ENCODE results near the gene COL20A1. TPM values are rescaled to one million over a fixed set of nuclear protein-coding genes. Genes with fewer than 3 reads are reported as not detected.
A peak's percentile ranks its signal among the peaks of the same experiment; 100 is the strongest.

COL20A1 gene
- total and polyA plus RNA-seq, 12 donors = 0.26 to 0.30 TPM; not detected in 10

GRCh38 chr20:63325554-63326313 is 32.7 kb downstream of the COL20A1 start:
- DNase-seq (peak in 1 of 2 donors; percentile 7), ATAC-seq (no peak)
- Histone ChIP-seq H3K4me1 (peaks cover 0 to 8% (median 0%) of the 10 kb centered on the region in 9 donors), H3K27ac (no peak overlapping the region), H3K9me3 (peaks cover 0 to 11% (median 0%) of the 10 kb centered on the region in 11 donors), H3K36me3 (no peaks in the 10 kb centered on the region), H3K27me3 (peaks cover 0 to 27% (median 15%) of the 10 kb centered on the region in 7 donors), H3K4me3 (no peak overlapping the region)
- 91 to 93% methylated on average over 7 to 8 of the region's 8 CpGs for WGBS, 2 donors
- intact Hi-C loops (cut with DNase I) = loop anchor here in 1 of 10 donors (5.0 kb wide), 1 partner anchor 292 kb away; no protein-coding TSS in a partner anchor
- no peak for TF ChIP-seq CTCF (IDR thresholded peaks at IDR 0.05)

- no peak overlapping the region for H3K4me3 ChIP-seq
- H3K4me1 ChIP-seq = peaks cover 0 to 4% (median 0%) of the 10 kb centered on the region in 9 donors
- ATAC-seq (no peak), DNase-seq (no peak)
- peak overlapping the region in 3 of 10 donors; percentile 33 to 58 (median 47) for H3K27ac ChIP-seq
- TF ChIP-seq CTCF (IDR thresholded peaks at IDR 0.05) = no peak
- WGBS, 2 donors = 86 to 91% methylated on average over 15 of the region's 15 CpGs
- H3K9me3 ChIP-seq = peaks cover 0 to 11% (median 0%) of the 10 kb centered on the region in 11 donors
- no peaks in the 10 kb centered on the region for H3K36me3 ChIP-seq
- H3K27me3 ChIP-seq = peaks cover 0 to 28% (median 15%) of the 10 kb centered on the region in 7 donors
- intact Hi-C loops (cut with DNase I) = loop anchor here in 1 of 10 donors (5.0 kb wide), 1 partner anchor 291 kb away; no protein-coding TSS in a partner anchor
Observed at GRCh38 chr20:63326314-63327230, 33.6 kb downstream of the COL20A1 start.

- H3K36me3 ChIP-seq = no peaks in the 10 kb centered on the region
- H3K9me3 ChIP-seq = peaks cover 0 to 18% (median 0%) of the 10 kb centered on the region in 11 donors
- DNase-seq (no peak), ATAC-seq (no peak)
- peaks cover 0 to 28% (median 16%) of the 10 kb centered on the region in 7 donors for H3K27me3 ChIP-seq
- TF ChIP-seq CTCF (IDR thresholded peaks at IDR 0.05) = no peak
- H3K4me3 ChIP-seq = no peak overlapping the region
- intact Hi-C loops (cut with DNase I) = loop anchor here in 1 of 10 donors (5.0 kb wide), 1 partner anchor 290 kb away; no protein-coding TSS in a partner anchor
- peaks cover 0 to 4% (median 0%) of the 10 kb centered on the region in 9 donors for H3K4me1 ChIP-seq
- peak overlapping the region in 3 of 10 donors; percentile 33 to 58 (median 47) for H3K27ac ChIP-seq
- 86 to 87% methylated on average over 8 of the region's 8 CpGs for WGBS, 2 donors
Observed at GRCh38 chr20:63327231-63327745, 34.3 kb downstream of the COL20A1 start.

Data from heart right ventricle (tissue), 16 donors.